Endothelial cell of umbilical vein (primary cell): ENCODE data around the gene UPP2. TPM values are rescaled to one million over a fixed set of nuclear protein-coding genes. Genes with fewer than 3 reads are reported as not detected.

Experiments used
- BruUV-seq: library from RNA; stranded (reverse); fragments of 400-500 nt; replicated peaks from 2 replicates; lab custom pipeline; 2021; lab: Mats Ljungman, UMichigan
- CTCF ChIA-PET: fragments of 300-600, 350-600 bp; sonication (Branson Sonifier 250); formaldehyde crosslinking; loops from one replicate; lab custom pipeline; 2021; ENCODE audit warnings: antibody characterized with exemption, inconsistent platforms; lab: Charles Lee
- POLR2A ChIA-PET: fragments of 300-600, 350-600 bp; sonication (Branson Sonifier 250); formaldehyde crosslinking; loops from one replicate; lab custom pipeline; 2021; ENCODE audit warnings: antibody characterized with exemption, inconsistent platforms; lab: Charles Lee
- DNase-seq: peaks from one replicate; pipeline ENCODE4 v3.0.0-alpha.2; 2011; ENCODE audit warnings: low read depth, low spot score
- FAIRE-seq: peaks from 2 replicates; lab custom pipeline; 2011; peaks lifted over from hg19 to GRCh38; lab: Jason Lieb, UNC
- H2AFZ ChIP-seq: 2 replicates; pipeline ENCODE4 v1.6.0; 2012; ENCODE audit warnings: low read depth, low read length, control low read depth, inconsistent platforms
- H3K27ac ChIP-seq: 2 replicates; pipeline ENCODE4 v1.5.1; 2011; ENCODE audit warnings: low read depth, mild to moderate bottlenecking, control low read depth, low read length, moderate library complexity; ENCODE audit not compliant: insufficient read depth
- H3K27me3 ChIP-seq, 2 experiments: 2 replicates each; pipeline versions ENCODE4 v1.6.0 to v1.6.1; 2011; ENCODE audit warnings: low read length in 2 of 2, mixed read lengths in 1 of 2; ENCODE audit not compliant: control insufficient read depth in 2 of 2, insufficient read depth in 2 of 2
- H3K36me3 ChIP-seq, 2 experiments: 2 replicates in 1 of 2; 3 replicates in 1 of 2; pipeline ENCODE4 v1.5.1; 2011; ENCODE audit warnings: low read length in 2 of 2, mild to moderate bottlenecking in 1 of 2, moderate library complexity in 1 of 2; ENCODE audit not compliant: control insufficient read depth in 2 of 2, insufficient read depth in 2 of 2; ENCODE audit errors: extremely low read depth in 1 of 2
- H3K4me1 ChIP-seq: 3 replicates; pipeline ENCODE4 v1.5.1; 2011; ENCODE audit warnings: mild to moderate bottlenecking, low read length; ENCODE audit not compliant: control insufficient read depth, insufficient read depth; ENCODE audit errors: extremely low read depth
- H3K4me2 ChIP-seq: 2 replicates; pipeline ENCODE4 v1.6.1; 2011; ENCODE audit warnings: low read length, control low read depth, mixed read lengths; ENCODE audit not compliant: insufficient read depth
- H3K4me3 ChIP-seq, 3 experiments: fragments of 200-600 bp in 1 of 3; sonication (generic), shearing (Covaris generic) in 1 of 3; replicated peaks in 1 of 3; 2 replicates each; pipeline ENCODE4 v1.5.1; 2011 to 2016; ENCODE audit warnings: control low read depth in 3 of 3, low read length in 3 of 3, mild to moderate bottlenecking in 2 of 3, inconsistent platforms in 1 of 3, low read depth in 1 of 3, moderate library complexity in 1 of 3; ENCODE audit not compliant: insufficient read depth in 1 of 3
- H3K79me2 ChIP-seq: 2 replicates; pipeline ENCODE4 v1.6.0; 2012; ENCODE audit warnings: low read length, inconsistent platforms; ENCODE audit not compliant: control insufficient read depth, insufficient read depth
- H3K9ac ChIP-seq: replicated peaks from 2 replicates; pipeline ENCODE3; 2011; ENCODE audit warnings: low read length, control low read depth; ENCODE audit not compliant: insufficient read depth; ENCODE audit errors: extremely low read depth
- H3K9me1 ChIP-seq: replicated peaks from 3 replicates; pipeline ENCODE4 v1.6.0; 2011; ENCODE audit warnings: mild to moderate bottlenecking, low read length; ENCODE audit not compliant: control insufficient read depth, insufficient read depth; ENCODE audit errors: extremely low read depth
- H3K9me3 ChIP-seq: replicated peaks from 2 replicates; pipeline ENCODE4 v1.5.1; 2012; ENCODE audit warnings: low read length, inconsistent platforms; ENCODE audit not compliant: control insufficient read depth, insufficient read depth
- H4K20me1 ChIP-seq: replicated peaks from 2 replicates; pipeline ENCODE3; 2011; ENCODE audit warnings: mild to moderate bottlenecking, low read length; ENCODE audit not compliant: control insufficient read depth, insufficient read depth; ENCODE audit errors: extremely low read depth
- EZH2 ChIP-seq: IDR thresholded peaks from 2 replicates; pipeline ENCODE4 v1.6.1; 2012; ENCODE audit warnings: borderline replicate concordance, low read depth, mild to moderate bottlenecking, moderate library complexity, low read length, inconsistent platforms; ENCODE audit not compliant: severe bottlenecking
- FOS ChIP-seq: IDR thresholded peaks from 2 replicates; pipeline ENCODE4 v1.6.1; 2011; ENCODE audit warnings: mild to moderate bottlenecking, low read length, moderate library complexity, borderline replicate concordance; ENCODE audit not compliant: insufficient read depth
- GATA2 ChIP-seq: IDR thresholded peaks from 2 replicates; pipeline ENCODE4 v1.7.0; 2011; ENCODE audit warnings: low read depth, mild to moderate bottlenecking, moderate library complexity, mixed read lengths, low read length; ENCODE audit not compliant: insufficient read length, insufficient read depth
- JUN ChIP-seq: IDR thresholded peaks from 2 replicates; pipeline ENCODE4 v1.6.1; 2011; ENCODE audit warnings: borderline replicate concordance, low read depth; ENCODE audit not compliant: insufficient read length, insufficient read depth
- MYC ChIP-seq: IDR thresholded peaks from one replicate; pipeline ENCODE4 v1.6.1; 2011; ENCODE audit warnings: mild to moderate bottlenecking, low read depth, low read length
- POLR2A ChIP-seq: IDR thresholded peaks from 2 replicates; pipeline ENCODE4 v1.6.1; 2012; ENCODE audit warnings: low read depth, mild to moderate bottlenecking, control low read depth, low read length
- POLR2AphosphoS5 ChIP-seq: IDR thresholded peaks from 2 replicates; pipeline ENCODE4 v1.6.1; 2012; ENCODE audit warnings: low read depth, mild to moderate bottlenecking, control low read depth, low read length, moderate library complexity; ENCODE audit not compliant: insufficient read depth
- dilution Hi-C: fragments of 300-500 bp; cut with MboI; formaldehyde crosslinking; loops from one replicate; pipeline ENCODE4 v1.15.0; 2019; ENCODE audit warnings: low sequenced_read_pairs; ENCODE audit not compliant: extremely low pct_ligation_motif_present
- intact Hi-C: fragments of 100-400 bp; cut with micrococcal nuclease; formaldehyde crosslinking; loops from one replicate; pipeline ENCODE4 v1.10.0; 2022
- polyA plus RNA-seq, 4 experiments: library from polyadenylated mRNA; depleted of rRNA in 3 of 4; stranded (reverse) in 3 of 4; unstranded in 1 of 4; fragments of >200 nt; gene quantifications; 2 replicates each; pipeline versions ENCODE4 v1.2.1 to v1.2.3, GENCODE V29; 2011 to 2012; ENCODE audit warnings: missing spikeins in 1 of 4
- total RNA-seq: library from RNA; stranded (reverse); gene quantifications from 2 replicates; pipeline ENCODE4 v1.2.3, GENCODE V29; 2021
- TF ChIP-seq, protein P1 (sequence below), 2 donors: IDR thresholded peaks; 1 replicate in 1 of 2; 2 replicates in 1 of 2; pipeline ENCODE4 v1.5.1; 2011; ENCODE audit warnings: low read length in 2 of 2, mild to moderate bottlenecking in 2 of 2, moderate library complexity in 2 of 2, control low read depth in 1 of 2, inconsistent platforms in 1 of 2, low read depth in 1 of 2; ENCODE audit not compliant: insufficient read depth in 1 of 2; ENCODE audit errors: extremely low read depth in 1 of 2
- TF ChIP-seq, protein P2 (sequence below): IDR thresholded peaks from 2 replicates; pipeline ENCODE4 v1.6.1; 2011; ENCODE audit not compliant: insufficient read depth, insufficient read length

The UPP2 gene
- total and polyA plus RNA-seq, 2 donors (not counting 3 experiments of a cell fraction or from before 2014, with no cell fraction given): not detected

GRCh38 chr2:158095269-158095668, 6.4 kb upstream of the UPP2 start:
- DNase-seq (no peak), FAIRE-seq (no peak)
- no peaks in the 10 kb centered on the region for H3K4me1 ChIP-seq
- H3K36me3 ChIP-seq: no peaks in the 10 kb centered on the region
- H3K27ac ChIP-seq: no peak overlapping the region
- H3K9ac ChIP-seq: no peak overlapping the region
- ChIA-PET POLR2A (no interaction called here), CTCF (no interaction called here)
- dilution Hi-C loops: no loop called here
- H3K9me3 ChIP-seq: no peaks in the 10 kb centered on the region
- H4K20me1 ChIP-seq: no peaks in the 10 kb centered on the region
- no TSS peak for BruUV-seq
- TF ChIP-seq JUN: no peak
- no peak for TF ChIP-seq FOS
- TF ChIP-seq GATA2: no peak
- no peak for TF ChIP-seq POLR2AphosphoS5
- no peak for TF ChIP-seq MYC
- TF ChIP-seq, protein P1, sequence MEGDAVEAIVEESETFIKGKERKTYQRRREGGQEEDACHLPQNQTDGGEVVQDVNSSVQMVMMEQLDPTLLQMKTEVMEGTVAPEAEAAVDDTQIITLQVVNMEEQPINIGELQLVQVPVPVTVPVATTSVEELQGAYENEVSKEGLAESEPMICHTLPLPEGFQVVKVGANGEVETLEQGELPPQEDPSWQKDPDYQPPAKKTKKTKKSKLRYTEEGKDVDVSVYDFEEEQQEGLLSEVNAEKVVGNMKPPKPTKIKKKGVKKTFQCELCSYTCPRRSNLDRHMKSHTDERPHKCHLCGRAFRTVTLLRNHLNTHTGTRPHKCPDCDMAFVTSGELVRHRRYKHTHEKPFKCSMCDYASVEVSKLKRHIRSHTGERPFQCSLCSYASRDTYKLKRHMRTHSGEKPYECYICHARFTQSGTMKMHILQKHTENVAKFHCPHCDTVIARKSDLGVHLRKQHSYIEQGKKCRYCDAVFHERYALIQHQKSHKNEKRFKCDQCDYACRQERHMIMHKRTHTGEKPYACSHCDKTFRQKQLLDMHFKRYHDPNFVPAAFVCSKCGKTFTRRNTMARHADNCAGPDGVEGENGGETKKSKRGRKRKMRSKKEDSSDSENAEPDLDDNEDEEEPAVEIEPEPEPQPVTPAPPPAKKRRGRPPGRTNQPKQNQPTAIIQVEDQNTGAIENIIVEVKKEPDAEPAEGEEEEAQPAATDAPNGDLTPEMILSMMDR (IDR thresholded peaks at IDR 0.05; ENCODE audit: extremely low read depth in 1 of 2, insufficient read depth in 1 of 2, low read depth in 1 of 2, low read length in 2 of 2): no peak
- TF ChIP-seq EZH2: no peak
- TF ChIP-seq, protein P2, sequence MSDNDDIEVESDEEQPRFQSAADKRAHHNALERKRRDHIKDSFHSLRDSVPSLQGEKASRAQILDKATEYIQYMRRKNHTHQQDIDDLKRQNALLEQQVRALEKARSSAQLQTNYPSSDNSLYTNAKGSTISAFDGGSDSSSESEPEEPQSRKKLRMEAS: no peak
- TF ChIP-seq POLR2A: no peak
- no peaks in the 10 kb centered on the region for H3K79me2 ChIP-seq
- H2AFZ ChIP-seq: no peak overlapping the region
- no peaks in the 10 kb centered on the region for H3K9me1 ChIP-seq
- intact Hi-C loops: no loop called here
- H3K4me2 ChIP-seq: no peak overlapping the region
- no peaks in the 10 kb centered on the region for H3K27me3 ChIP-seq
- no peak overlapping the region for H3K4me3 ChIP-seq
